Stimulated activated CD8-positive, alpha-beta memory T cell treated with anti-CD3 and anti-CD28 coated beads, Interleukin-4, amount 100 ng/mL, for 4 hours (primary cell): ENCODE data around the gene RPA3.

Source experiments
- DNase-seq, 2 donors: peaks; one replicate each; pipeline ENCODE4 v3.0.0-alpha.2; 2020; ENCODE audit warnings: low read depth in 2 of 2, low spot score in 1 of 2

RPA3 gene

GRCh38 chr7:7718492-7718891 lies at the start of gene RPA3:
TSS of gene RPA3 (minus strand) at chr7:7718607. CDS start at chr7:7640418, 78,189 bp downstream.
- no peak for DNase-seq

GRCh38 chr7:7766671-7767070 lies 48.3 kb upstream of the RPA3 start:
- DNase-seq = no peak

- no peak for DNase-seq
Observed at GRCh38 chr7:7765422-7765821, 47.0 kb upstream of the RPA3 start.

GRCh38 chr7:7764520-7765396 lies 46.4 kb upstream of the RPA3 start:
- DNase-seq = no peak

DNA sequence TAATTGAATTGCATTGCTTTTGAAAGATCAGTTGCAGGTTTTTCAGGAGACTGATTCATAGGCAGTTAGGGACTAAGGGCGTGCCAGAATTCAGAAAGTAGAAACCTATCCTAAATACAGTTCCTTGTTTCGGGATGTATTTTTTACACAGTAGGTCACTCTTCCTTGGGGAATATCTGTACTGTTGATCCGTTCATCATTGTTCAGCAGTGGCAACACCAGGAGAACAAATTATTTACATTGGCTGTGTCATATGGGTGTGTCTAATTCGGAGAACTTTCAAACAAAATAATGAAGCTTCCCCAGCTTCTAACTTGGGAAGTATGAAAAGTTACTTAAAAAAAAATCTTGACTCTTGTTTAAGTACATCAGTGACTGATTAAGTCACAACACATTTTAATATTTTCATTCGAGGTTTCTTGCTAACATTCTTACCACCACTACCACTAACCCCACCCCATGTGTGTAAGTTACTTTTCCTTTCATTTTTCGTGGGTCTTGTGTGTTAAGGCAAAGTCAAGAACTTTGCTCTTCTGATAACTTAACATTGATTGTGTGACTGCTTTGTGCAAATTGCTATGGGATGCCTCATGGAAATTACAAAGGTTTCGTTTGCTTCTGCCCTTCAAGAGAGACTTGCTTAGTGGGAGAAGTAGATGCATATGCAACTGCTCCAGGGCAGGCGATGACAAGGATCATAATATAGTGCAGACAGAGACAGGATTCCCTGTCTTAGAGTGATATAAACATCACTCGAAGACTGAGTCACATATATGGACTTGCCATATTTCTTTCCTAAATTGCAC lies 43.8 kb upstream of the RPA3 start:
- no peak for DNase-seq

DNA sequence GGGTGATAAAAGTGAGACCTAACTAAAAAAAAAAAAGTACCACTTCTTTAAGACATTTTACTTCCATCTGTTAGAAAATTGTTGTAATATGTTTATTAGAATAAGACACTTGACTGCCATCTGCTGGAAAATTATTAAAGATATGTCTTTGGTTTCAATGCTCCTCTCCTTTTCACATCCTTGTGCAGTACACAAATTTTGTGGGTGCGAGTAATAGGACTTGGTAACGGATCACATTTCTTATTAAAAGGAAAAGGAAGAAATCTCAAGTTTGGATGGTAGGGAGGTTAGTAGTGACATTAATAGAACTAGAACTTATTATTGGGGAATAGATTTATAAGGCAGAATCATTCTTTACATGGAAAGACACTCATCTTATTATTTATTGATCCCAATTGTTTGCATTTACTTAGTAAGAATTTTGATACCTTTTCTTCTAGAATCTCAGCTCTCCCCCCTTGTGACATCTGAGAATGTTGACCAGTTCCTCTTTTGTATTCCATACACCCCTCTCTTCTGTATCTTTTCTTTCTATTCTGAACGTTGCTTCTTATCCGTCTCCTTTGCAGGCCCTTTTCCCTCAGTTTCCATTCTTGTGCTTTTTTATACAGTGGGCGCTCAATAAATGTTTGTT lies 43.0 kb upstream of the RPA3 start:
- DNase-seq = no peak

DNA sequence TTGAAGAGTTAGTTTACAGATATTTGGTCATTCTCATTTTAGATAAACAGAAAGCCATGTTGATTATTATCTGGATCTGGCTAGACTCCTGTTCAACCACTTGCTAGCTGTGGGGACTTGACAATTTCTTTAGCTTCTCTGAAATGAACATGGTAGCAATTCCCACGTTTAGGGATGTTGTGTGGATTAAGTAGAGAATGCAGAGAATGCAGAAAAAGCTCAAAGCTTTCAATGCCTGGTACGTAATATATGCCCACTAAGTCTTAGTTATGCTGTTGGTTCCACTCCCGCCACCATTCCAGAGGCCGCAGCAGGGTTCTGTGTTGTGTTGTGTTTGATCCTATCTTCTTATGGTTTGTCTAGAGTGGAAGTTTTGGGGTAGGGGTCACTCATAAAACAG lies 39.2 kb upstream of the RPA3 start:
- DNase-seq = no peak

DNA sequence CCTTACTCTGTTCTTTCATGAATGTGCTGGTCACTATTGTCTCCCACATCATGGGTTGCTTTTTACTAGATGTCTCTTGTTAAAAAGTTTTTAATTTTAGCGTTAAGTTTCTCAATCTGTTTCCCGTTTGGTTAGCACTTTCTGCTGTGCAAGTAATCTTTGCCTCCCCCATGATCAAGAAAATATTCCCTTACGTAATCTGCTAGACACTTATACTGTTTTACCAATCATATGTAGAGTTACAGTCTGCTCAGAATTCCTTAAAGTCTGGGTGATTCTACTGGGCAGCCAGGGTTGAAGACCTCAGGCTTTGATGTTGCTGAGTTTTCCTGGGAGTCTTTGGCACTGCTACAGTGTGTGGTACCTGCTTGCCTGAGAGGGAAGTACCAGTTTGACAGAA lies 38.2 kb upstream of the RPA3 start:
- DNase-seq = no peak

DNA sequence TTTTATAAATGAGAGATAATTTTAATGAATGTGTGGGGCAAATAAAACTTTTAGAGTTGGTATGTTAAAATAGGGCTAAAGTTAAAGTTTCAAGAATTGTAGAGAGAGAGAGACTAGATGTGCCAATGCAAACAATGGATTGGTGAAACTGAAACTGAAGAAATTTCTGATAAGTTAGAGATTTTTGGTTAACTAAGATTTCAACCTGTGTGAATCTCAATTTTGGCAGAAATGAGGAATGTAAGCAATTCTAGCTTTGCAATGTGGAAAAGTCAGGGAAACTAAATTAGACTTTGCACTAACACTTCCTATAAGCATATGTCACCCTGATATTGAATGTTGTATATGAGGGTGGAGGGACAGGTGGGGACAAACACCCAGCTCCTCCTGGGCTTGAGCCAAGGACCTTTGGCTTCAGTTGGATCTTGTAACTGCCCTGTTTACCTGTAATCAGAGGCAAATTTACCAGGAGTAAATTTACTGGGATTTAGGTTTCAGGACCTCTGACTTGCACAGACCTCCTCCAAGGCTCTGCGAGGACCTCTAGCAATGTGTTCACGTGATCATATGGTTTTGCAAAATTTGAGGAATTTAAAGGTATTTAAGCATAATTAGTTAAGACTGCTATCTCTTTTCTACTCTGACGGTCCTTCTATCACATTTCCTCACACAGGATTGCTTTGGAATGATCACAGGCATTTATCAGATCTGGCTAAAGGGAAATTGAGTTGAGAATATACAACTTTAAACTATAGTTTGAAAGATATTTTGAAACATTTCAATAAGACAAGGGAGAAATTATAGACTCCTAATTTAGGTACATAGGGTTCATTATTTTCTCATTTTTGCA lies 33.1 kb upstream of the RPA3 start:
- no peak for DNase-seq

DNA sequence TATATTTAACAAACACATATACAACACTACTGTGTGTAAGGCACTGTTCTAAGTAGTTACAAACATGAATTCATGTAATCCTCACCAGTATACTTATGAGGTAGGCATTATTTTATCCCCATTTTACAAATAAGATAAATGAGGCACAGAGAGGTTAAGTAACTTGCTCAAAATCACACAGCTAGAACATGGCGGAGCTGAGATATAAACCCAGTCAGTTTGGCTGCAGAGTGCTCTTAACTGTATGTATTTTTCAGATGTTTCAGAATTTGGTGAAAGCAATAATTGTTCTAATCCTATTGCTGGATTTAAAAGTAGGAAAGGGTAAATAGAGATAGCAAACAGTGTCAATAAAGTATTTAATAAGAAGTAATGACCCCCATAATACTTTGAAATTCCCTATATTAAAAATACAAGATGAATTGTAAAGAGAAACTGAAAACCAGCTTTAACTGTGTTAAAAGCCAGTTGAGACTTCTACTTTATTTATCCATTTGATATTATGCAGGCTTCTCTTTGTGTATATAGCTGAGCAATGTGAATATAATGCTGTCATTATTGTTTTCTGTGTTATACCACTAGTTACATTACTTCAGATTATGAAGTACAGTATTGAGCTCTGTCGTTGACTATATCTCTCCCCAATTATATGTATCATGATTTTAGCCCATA lies 32.3 kb upstream of the RPA3 start:
- no peak for DNase-seq

DNA sequence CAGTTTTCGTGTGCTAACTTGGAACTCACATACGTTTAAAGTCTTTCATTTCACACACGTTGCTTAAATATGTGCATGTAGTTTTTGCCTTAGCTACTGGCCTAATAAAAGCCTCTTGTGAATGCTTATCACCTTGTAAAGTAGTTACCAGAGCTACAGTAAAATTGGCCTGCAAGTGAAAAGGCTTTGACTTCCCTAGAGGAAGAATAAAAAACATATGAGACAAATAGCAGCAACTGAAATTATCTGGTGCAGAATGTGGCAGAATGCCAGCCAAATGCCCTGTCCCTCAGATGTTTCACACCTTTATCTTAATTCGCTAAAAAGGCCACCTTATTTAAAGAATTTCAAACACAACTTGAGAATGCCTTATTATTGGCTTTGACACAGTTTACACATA lies 28.1 kb upstream of the RPA3 start:
- DNase-seq = no peak

- no peak for DNase-seq
Observed at GRCh38 chr7:7745966-7746365, 27.6 kb upstream of the RPA3 start.

GRCh38 chr7:7745258-7745657 lies 26.9 kb upstream of the RPA3 start:
- no peak for DNase-seq

GRCh38 chr7:7742223-7742622 lies 23.8 kb upstream of the RPA3 start:
- no peak for DNase-seq

- DNase-seq = no peak
Observed at GRCh38 chr7:7740037-7740355, 21.6 kb upstream of the RPA3 start.

DNA sequence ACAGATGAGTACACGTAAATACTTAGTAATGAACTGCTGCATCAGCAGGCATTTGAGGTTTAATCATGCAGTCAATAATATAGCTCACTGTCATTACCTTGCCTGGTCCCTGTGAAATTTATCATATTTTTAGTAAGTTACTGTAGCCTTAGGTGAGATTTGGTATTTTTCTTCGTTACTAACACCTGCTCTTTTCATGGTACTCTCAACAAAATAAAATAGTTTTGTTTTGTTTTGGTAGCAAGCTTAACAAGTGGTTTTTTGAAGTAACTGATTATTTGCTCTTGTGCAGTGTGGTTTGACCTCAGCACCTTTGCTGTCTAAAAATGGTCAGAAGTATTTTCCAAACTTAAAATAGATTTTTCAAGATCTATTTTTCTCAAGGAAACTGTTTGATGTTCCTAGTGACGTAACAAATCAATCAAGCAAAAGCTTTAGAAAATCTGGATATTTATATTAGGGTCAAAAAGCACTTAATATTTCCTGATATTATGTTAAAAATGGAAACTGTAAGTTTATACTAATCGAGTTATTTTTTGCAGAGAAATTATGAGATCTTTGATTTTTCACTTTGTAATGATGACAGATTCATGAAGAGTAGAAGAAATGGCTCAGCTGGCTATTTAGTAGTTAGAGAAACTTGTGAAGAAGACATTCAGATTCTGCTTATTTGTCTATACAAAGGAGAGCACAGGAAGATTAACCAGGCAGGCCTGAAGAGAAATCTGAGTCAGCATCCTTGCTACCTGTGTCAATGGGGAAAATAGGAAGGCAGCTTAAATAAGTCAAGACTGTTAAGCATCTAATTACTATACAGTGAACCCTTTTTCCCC lies 21.0 kb upstream of the RPA3 start:
- no peak for DNase-seq

DNA sequence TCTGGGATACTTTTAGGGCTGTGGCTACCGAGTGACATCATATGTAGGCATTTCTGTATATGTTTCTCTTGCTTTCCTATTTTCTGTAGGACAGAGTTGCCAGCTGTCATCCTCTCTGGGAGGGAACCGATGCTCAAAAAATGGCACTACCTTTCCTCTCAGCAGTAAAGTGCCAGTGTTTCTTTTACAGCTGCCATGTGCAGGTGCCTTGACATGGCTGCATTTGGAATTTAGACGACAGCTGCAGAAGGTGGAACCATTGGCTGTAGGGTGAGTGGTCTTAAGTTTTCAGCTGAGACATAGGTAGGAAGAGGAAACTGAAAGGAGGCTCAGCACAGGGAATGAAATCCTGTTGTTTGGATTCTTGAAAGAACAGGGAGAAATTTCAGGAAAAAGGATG lies 20.2 kb upstream of the RPA3 start:
- DNase-seq = no peak

GRCh38 chr7:7738177-7738576 lies 19.8 kb upstream of the RPA3 start:
- no peak for DNase-seq

- no peak for DNase-seq
Observed at GRCh38 chr7:7737674-7738073, 19.3 kb upstream of the RPA3 start.

GRCh38 chr7:7736671-7737070 lies 18.3 kb upstream of the RPA3 start:
- no peak for DNase-seq
